HepG2 (cell line): ENCODE measurements around the gene GGT7. TPM values are rescaled to one million over a fixed set of nuclear protein-coding genes. Genes with fewer than 3 reads are reported as not detected.

Experiments
- ATAC-seq: fragments of 200-7000 bp; cut with Tn5 transposase; 3 replicates; pipeline ENCODE4 v1.9.1; 2020; ENCODE audit warnings: mild to moderate bottlenecking, moderate library complexity
- BruUV-seq: library from RNA; stranded (reverse); fragments of 400-500 nt; replicated peaks from 2 replicates; lab custom pipeline; 2021; lab: Mats Ljungman, UMichigan
- CTCF ChIA-PET: fragments of 300-600 bp; formaldehyde crosslinking; extraction: SDS; loops from one replicate; lab custom pipeline; 2021; ENCODE audit warnings: low total read pairs, inconsistent platforms, low intra/inter-chr PET ratio; lab: Yijun Ruan, JAX
- POLR2A ChIA-PET: fragments of 350-600 bp; sonication (Branson Sonifier 250); formaldehyde crosslinking; loops from one replicate; lab custom pipeline; 2020; ENCODE audit warnings: antibody characterized with exemption, inconsistent platforms; lab: Yijun Ruan, JAX
- DNase-seq: peaks from one replicate; pipeline ENCODE4 v3.0.0-alpha.2; 2015; ENCODE audit warnings: low spot score
- FAIRE-seq: peaks from 3 replicates; lab custom pipeline; 2011; peaks lifted over from hg19 to GRCh38; lab: Jason Lieb, UNC
- H2AFZ ChIP-seq: one replicate; pipeline ENCODE4 v1.6.1; 2011; ENCODE audit warnings: low read length, inconsistent platforms
- H3K27ac ChIP-seq: fragments of 300-600 bp; 3 replicates; pipeline ENCODE4 v1.8.0; 2011; ENCODE audit warnings: mixed run types, mild to moderate bottlenecking, mixed read lengths, low read length, inconsistent platforms; ENCODE audit not compliant: insufficient read depth; ENCODE audit errors: extremely low read length
- H3K27me3 ChIP-seq, 2 experiments: fragments of 200-600 bp in 1 of 2; 2 replicates in 1 of 2; 3 replicates in 1 of 2; pipeline versions ENCODE4 v1.6.0 to v1.8.0; 2011; ENCODE audit warnings: low read length in 2 of 2, mild to moderate bottlenecking in 2 of 2, moderate library complexity in 2 of 2, inconsistent platforms in 1 of 2; ENCODE audit not compliant: insufficient read depth in 2 of 2, control insufficient read depth in 1 of 2
- H3K36me3 ChIP-seq, 2 experiments: fragments of 200-600 bp in 1 of 2; replicated peaks in 1 of 2; 2 replicates in 1 of 2; 3 replicates in 1 of 2; pipeline versions ENCODE4 v1.5.1 to v1.8.0; 2011; ENCODE audit warnings: low read length in 2 of 2, inconsistent platforms in 1 of 2; ENCODE audit not compliant: insufficient read depth in 2 of 2, control insufficient read depth in 1 of 2
- H3K4me1 ChIP-seq: 2 replicates; pipeline ENCODE4 v1.5.1; 2012; ENCODE audit warnings: low read length, inconsistent platforms; ENCODE audit not compliant: insufficient read depth
- H3K4me2 ChIP-seq: 2 replicates; pipeline ENCODE4 v1.6.0; 2011; ENCODE audit warnings: low read depth, low read length, inconsistent platforms
- H3K4me3 ChIP-seq, 3 experiments: fragments of 200-600 bp in 1 of 3; sonication (generic), shearing (Covaris generic) in 1 of 3; replicated peaks in 1 of 3; 2 replicates each; pipeline ENCODE4 v1.5.1; 2011 to 2016; ENCODE audit warnings: low read length in 3 of 3, inconsistent platforms in 2 of 3, low read depth in 2 of 3, mild to moderate bottlenecking in 2 of 3, control low read depth in 1 of 3, mixed read lengths in 1 of 3; ENCODE audit not compliant: insufficient read depth in 1 of 3
- H3K79me2 ChIP-seq: one replicate; pipeline ENCODE4 v1.6.1; 2011; ENCODE audit warnings: low read length, inconsistent platforms; ENCODE audit not compliant: insufficient read depth
- H3K9ac ChIP-seq: 2 replicates; pipeline ENCODE4 v1.6.0; 2011; ENCODE audit warnings: mild to moderate bottlenecking, low read depth, low read length, inconsistent platforms; ENCODE audit not compliant: insufficient read depth
- H3K9me3 ChIP-seq: 2 replicates; pipeline ENCODE4 v1.5.1; 2012; ENCODE audit warnings: mild to moderate bottlenecking, low read length
- H4K20me1 ChIP-seq: 2 replicates; pipeline ENCODE4 v1.6.0; 2011; ENCODE audit warnings: inconsistent platforms, mild to moderate bottlenecking, low read length, moderate library complexity; ENCODE audit not compliant: insufficient read depth
- ATF2 ChIP-seq: sonication (generic); formaldehyde crosslinking; IDR thresholded peaks from 2 replicates; pipeline ENCODE4 v1.4.0; 2020; ENCODE audit warnings: missing genetic modification reagents
- ATF7-NPFF ChIP-seq: sonication (generic); formaldehyde crosslinking; IDR thresholded peaks from 2 replicates; pipeline ENCODE4 v1.8.1; 2023; ENCODE audit warnings: mild to moderate bottlenecking, low read depth, missing genetic modification reagents, moderate library complexity
- GABPA ChIP-seq, 2 experiments: IDR thresholded peaks; 2 replicates each; pipeline ENCODE4 v1.6.1; 2011 to 2016; ENCODE audit warnings: low read depth in 2 of 2, low read length in 1 of 2, missing biosample characterization in 1 of 2, missing genetic modification characterization in 1 of 2
- PITX1 ChIP-seq: sonication (generic); formaldehyde crosslinking; IDR thresholded peaks from 2 replicates; pipeline ENCODE4 v1.5.1; 2020; ENCODE audit warnings: mild to moderate bottlenecking, missing genetic modification reagents
- PLSCR1 ChIP-seq: sonication (generic); formaldehyde crosslinking; IDR thresholded peaks from 2 replicates; pipeline ENCODE4 v1.5.0; 2020; ENCODE audit warnings: missing genetic modification reagents, mild to moderate bottlenecking, borderline replicate concordance
- RARA ChIP-seq: IDR thresholded peaks from 2 replicates; pipeline ENCODE4 v1.6.1; 2016; ENCODE audit warnings: missing genetic modification reagents, missing compliant biosample characterization
- RORA ChIP-seq: sonication (generic); formaldehyde crosslinking; IDR thresholded peaks from 2 replicates; pipeline ENCODE4 v1.5.0; 2020; ENCODE audit warnings: mild to moderate bottlenecking, missing genetic modification reagents, moderate library complexity
- ZNF121 ChIP-seq: sonication (generic); formaldehyde crosslinking; IDR thresholded peaks from 2 replicates; pipeline ENCODE4 v1.5.0; 2020; ENCODE audit warnings: mild to moderate bottlenecking, missing genetic modification reagents
- ZNF432 ChIP-seq: sonication (generic); formaldehyde crosslinking; IDR thresholded peaks from 2 replicates; pipeline ENCODE4 v1.5.0; 2020; ENCODE audit warnings: missing genetic modification reagents, mild to moderate bottlenecking, borderline replicate concordance
- ZNF746 ChIP-seq: sonication (generic); formaldehyde crosslinking; IDR thresholded peaks from 2 replicates; pipeline ENCODE4 v1.8.0; 2022; ENCODE audit warnings: mild to moderate bottlenecking, missing genetic modification reagents
- ZSCAN30 ChIP-seq: sonication (generic); formaldehyde crosslinking; IDR thresholded peaks from 2 replicates; pipeline ENCODE4 v1.5.0; 2020; ENCODE audit warnings: mild to moderate bottlenecking, missing genetic modification reagents
- WGBS: methylation state at CpG from one replicate; pipeline ENCODE4 v1.1.6; 2017; ENCODE audit warnings: low lambda C conversion rate; 5-methylcytosine and 5-hydroxymethylcytosine counted together
- in situ Hi-C: cut with HindIII; loops from 2 replicates; pipeline ENCODE4 v1.10.0; 2017; ENCODE audit warnings: low pct_unique_long_range_greater_than_20kb; ENCODE audit not compliant: extremely low pct_ligation_motif_present
- intact Hi-C: fragments of 100-400 bp; cut with micrococcal nuclease; formaldehyde crosslinking; loops from one replicate; pipeline ENCODE4 v1.10.0; 2022; ENCODE audit not compliant: unreplicated experiment
- polyA plus RNA-seq, 8 experiments: library from polyadenylated mRNA; depleted of rRNA in 3 of 8; stranded (reverse) in 7 of 8; unstranded in 1 of 8; fragments of >200 nt; fragmentation: Illumina TruSeq in 4 of 8; extraction: Trizol in 4 of 8; gene quantifications; 2 replicates each; pipeline versions ENCODE4 v1.2.1 to v1.2.3, GENCODE V29; 2011 to 2016; ENCODE audit warnings: low read depth in 4 of 8, missing spikeins in 1 of 8, mixed read lengths in 1 of 8; ENCODE audit not compliant: insufficient read depth in 1 of 8
- total RNA-seq, 5 experiments: library from RNA; depleted of rRNA; stranded (reverse); fragments of >200 nt; fragmentation: Illumina TruSeq; extraction: Trizol; gene quantifications; 2 replicates each; pipeline ENCODE4 v1.2.3, GENCODE V29; 2016; ENCODE audit warnings: low read depth in 1 of 5

Gene GGT7
- total and polyA plus RNA-seq, 2 of the 13 experiments (the other 11 are each of a cell fraction or from before 2014, with no cell fraction given) = 6.6 to 23.0 TPM

- in situ Hi-C loops = no loop called here
These were observed 7.7 kb upstream of the GGT7 start for GRCh38 chr20:34880215-34880850.

More at GRCh38 chr20:34880215-34880850, 7.7 kb upstream of the GGT7 start:
- no peaks in the 10 kb centered on the region for H3K9me3 ChIP-seq
- ChIA-PET POLR2A (interaction anchor here (0.7 to 1.3 kb wide), 2 partner anchors 17 to 76 kb away, joined by 3 to 4 read pairs; partner anchors contain the start of genes GSS and MYH7B), CTCF (no interaction called here)
- TF ChIP-seq ZNF432 (CRISPR knock-in tag) (no peak), PITX1 (CRISPR knock-in tag) (no peak), ATF7-NPFF (CRISPR knock-in tag) (no peak), ZNF746 (CRISPR knock-in tag) (no peak), PLSCR1 (CRISPR knock-in tag) (no peak), ZSCAN30 (CRISPR knock-in tag) (no peak), RARA (no peak), RORA (CRISPR knock-in tag) (no peak), ATF2 (no peak), ZNF121 (CRISPR knock-in tag) (no peak), GABPA (IDR thresholded peaks at IDR 0.05; ENCODE audit: low read depth, low read length) (no peak), GABPA (CRISPR knock-in tag; IDR thresholded peaks at IDR 0.05; ENCODE audit: low read depth) (no peak)
- no TSS peak for BruUV-seq
- DNase-seq = no peak
- ATAC-seq = no peak
- 95% methylated on average over 6 of the region's 6 CpGs for WGBS
- FAIRE-seq = no peak
- H3K36me3 ChIP-seq = peaks cover 2 to 25% of the 10 kb centered on the region in 2 experiments; a peak in 4 of 5 replicates
- no peak overlapping the region for H3K27ac ChIP-seq
- H3K4me3 ChIP-seq = no peak overlapping the region
- peaks cover 0 to 5% of the 10 kb centered on the region in 2 experiments; a peak in 1 of 5 replicates for H3K27me3 ChIP-seq
- peaks cover 29% of the 10 kb centered on the region for H3K4me1 ChIP-seq
- H3K4me2 ChIP-seq = no peak overlapping the region
- intact Hi-C loops = no loop called here
- H2AFZ ChIP-seq = no peak overlapping the region
- H3K9ac ChIP-seq = no peak overlapping the region
- H4K20me1 ChIP-seq = 0 out of 2 replicates have a peak, but pooled peaks cover 4% of the 10 kb centered on the region
- H3K79me2 ChIP-seq = peaks cover 30% of the 10 kb centered on the region
